GM10248 (cell line): Measurements from ENCODE around the gene DNAH2.

Experiments used
- CTCF ChIA-PET: fragments of 300-600 bp; sonication (Branson Sonifier 250); formaldehyde crosslinking; extraction: SDS; loops from one replicate; lab custom pipeline; 2021; ENCODE audit warnings: antibody characterized with exemption; lab: Yijun Ruan, JAX
- POLR2A ChIA-PET: fragments of 350-650 bp; sonication (Branson Sonifier 250); formaldehyde crosslinking; extraction: SDS; loops from one replicate; lab custom pipeline; 2020; ENCODE audit warnings: antibody characterized with exemption; lab: Yijun Ruan, JAX
- DNase-seq: peaks from one replicate; pipeline ENCODE4 v3.0.0; 2012; ENCODE audit errors: extremely low spot score
- CTCF ChIP-seq: IDR thresholded peaks from 2 replicates; pipeline ENCODE4 v1.5.1; 2012; ENCODE audit warnings: mild to moderate bottlenecking, low read depth; ENCODE audit errors: extremely low read depth, missing control alignments, control extremely low read depth

The DNAH2 gene

DNA sequence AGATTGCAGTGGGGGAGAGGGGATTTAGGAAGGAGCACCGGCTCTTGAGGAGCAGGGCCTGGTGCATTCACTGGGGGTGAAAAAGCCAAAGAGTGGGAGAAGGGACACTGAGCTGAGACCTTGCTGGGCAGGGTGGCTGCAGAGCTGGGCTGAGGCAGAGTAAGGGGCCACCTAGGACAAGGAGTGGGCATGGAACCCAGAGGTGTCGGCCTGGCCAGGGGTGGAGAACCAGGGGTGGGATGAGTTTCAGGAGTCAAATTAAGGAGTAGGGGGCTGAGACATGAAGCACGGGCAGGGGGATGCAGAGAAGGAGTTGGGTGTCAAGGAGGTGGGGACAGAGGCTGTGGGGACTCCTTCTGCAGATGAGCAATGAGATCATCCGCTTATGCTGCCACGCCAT lies 20.1 kb downstream of the DNAH2 start:
- CTCF ChIA-PET: interaction anchor here (0.8 kb wide), 1 partner anchor 10 kb away, joined by 4 read pairs; no protein-coding TSS in a partner anchor
- no peak for TF ChIP-seq CTCF
- no peak for DNase-seq
- POLR2A ChIA-PET: no interaction called here

- no peak for TF ChIP-seq CTCF
- CTCF ChIA-PET: interaction anchor here (0.6 to 1.1 kb wide), 2 partner anchors 13 to 317 kb away, joined by 3 read pairs; no protein-coding TSS in a partner anchor
Measured at GRCh38 chr17:7739746-7740145, 22.2 kb downstream of the DNAH2 start.

DNA sequence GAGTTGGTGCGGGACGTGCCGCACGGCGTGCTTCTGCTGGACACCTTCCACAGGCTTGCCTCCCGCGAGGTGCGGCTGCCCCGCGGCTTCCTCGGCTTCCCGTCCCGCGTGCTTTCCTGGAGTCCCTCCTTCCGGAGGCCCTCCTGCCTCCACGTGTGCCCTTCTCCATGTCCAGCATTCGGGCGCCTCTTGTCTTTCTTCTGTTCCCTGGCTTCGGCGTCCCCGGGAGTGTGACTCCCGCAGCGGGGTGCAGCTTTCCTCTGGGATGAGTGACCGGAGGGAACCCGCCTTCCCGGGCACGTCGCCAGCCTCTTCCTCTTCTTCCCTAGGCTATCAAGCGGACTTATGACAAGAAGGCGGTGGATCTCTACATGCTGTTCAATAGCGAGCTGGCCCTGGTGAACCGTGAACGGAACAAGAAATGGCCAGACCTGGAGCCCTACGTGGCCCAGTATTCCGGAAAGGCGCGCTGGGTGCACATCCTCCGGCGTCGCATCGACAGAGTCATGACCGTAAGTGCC lies 23.0 kb downstream of the DNAH2 start:
- no peak for DNase-seq
- ChIA-PET CTCF (no interaction called here), POLR2A (no interaction called here)
- TF ChIP-seq CTCF: no peak

More at GRCh38 chr17:7739746-7740145, 22.2 kb downstream of the DNAH2 start:
- POLR2A ChIA-PET: no interaction called here
- DNase-seq: no peak

GRCh38 chr17:7742729-7743128 lies 25.2 kb downstream of the DNAH2 start:
- CTCF ChIA-PET: interaction anchor here (0.7 to 3.3 kb wide), 26 partner anchors 12 to 368 kb away, joined by 3 to 30 read pairs (median 6); partner anchors contain the start of genes NAA38 and TMEM88
- no peak for DNase-seq
- POLR2A ChIA-PET: no interaction called here
- no peak for TF ChIP-seq CTCF

- ChIA-PET CTCF (interaction anchor here (0.9 to 3.3 kb wide), 31 partner anchors 9 to 346 kb away, joined by 3 to 30 read pairs (median 6); partner anchors contain the start of genes NAA38 and TMEM88), POLR2A (no interaction called here)
- no peak for DNase-seq
- no peak for TF ChIP-seq CTCF
Measured at GRCh38 chr17:7744416-7744815, 26.9 kb downstream of the DNAH2 start.

- ChIA-PET POLR2A (no interaction called here), CTCF (interaction anchor here (3.2 to 3.3 kb wide), 2 partner anchors 296 to 311 kb away, joined by 18 to 20 read pairs; no protein-coding TSS in a partner anchor)
- DNase-seq: no peak
- no peak for TF ChIP-seq CTCF
Measured at GRCh38 chr17:7745748-7746470, 28.4 kb downstream of the DNAH2 start.
